Measurements from ENCODE around the gene RFPL1. TPM values are rescaled to one million over a fixed set of nuclear protein-coding genes. Genes with fewer than 3 reads are reported as not detected.
A peak's percentile ranks its signal among the peaks of the same experiment; 100 is the strongest.

RFPL1 gene
- total RNA-seq, 3 donors from 2014 or later: not detected

GRCh38 chr22:29454276-29454675 is 15.9 kb downstream of the RFPL1 start:
- DNase-seq (no peak), ATAC-seq (no peak)
- Mint-ChIP-seq H3K4me1 (ENCODE audit: low read depth) (no peaks in the 10 kb centered on the region), H3K27me3 (ENCODE audit: low read depth) (no peaks in the 10 kb centered on the region), H3K36me3 (ENCODE audit: insufficient read depth) (no peaks in the 10 kb centered on the region), H3K4me3 (no peak overlapping the region), H3K9me3 (no peaks in the 10 kb centered on the region)

- Mint-ChIP-seq H3K36me3 (ENCODE audit: insufficient read depth) (no peaks in the 10 kb centered on the region), H3K4me3 (no peak overlapping the region), H3K4me1 (ENCODE audit: low read depth) (no peaks in the 10 kb centered on the region), H3K27me3 (ENCODE audit: low read depth) (no peaks in the 10 kb centered on the region), H3K9me3 (no peaks in the 10 kb centered on the region)
- ATAC-seq: no peak
- DNase-seq: no peak
Measured at GRCh38 chr22:29456211-29456671, 17.9 kb downstream of the RFPL1 start.

- H3K27me3 Mint-ChIP-seq (ENCODE audit: low read depth): no peaks in the 10 kb centered on the region
- no peaks in the 10 kb centered on the region for H3K9me3 Mint-ChIP-seq
- DNase-seq (no peak), ATAC-seq (peak; percentile 69 to 74)
- H3K36me3 Mint-ChIP-seq (ENCODE audit: insufficient read depth): no peaks in the 10 kb centered on the region
- H3K4me3 Mint-ChIP-seq: no peak overlapping the region
- H3K4me1 Mint-ChIP-seq (ENCODE audit: low read depth): no peaks in the 10 kb centered on the region
Measured at GRCh38 chr22:29457730-29458129, 19.3 kb downstream of the RFPL1 start.

- ATAC-seq (no peak), DNase-seq (no peak)
- H3K4me3 Mint-ChIP-seq: no peak overlapping the region
- no peaks in the 10 kb centered on the region for H3K36me3 Mint-ChIP-seq (ENCODE audit: insufficient read depth)
- no peaks in the 10 kb centered on the region for H3K27me3 Mint-ChIP-seq (ENCODE audit: low read depth)
- no peaks in the 10 kb centered on the region for H3K9me3 Mint-ChIP-seq
- no peaks in the 10 kb centered on the region for H3K4me1 Mint-ChIP-seq (ENCODE audit: low read depth)
Measured at GRCh38 chr22:29458551-29458950, 20.2 kb downstream of the RFPL1 start.

- no peaks in the 10 kb centered on the region for H3K27me3 Mint-ChIP-seq (ENCODE audit: low read depth)
- DNase-seq: no peak
- no peaks in the 10 kb centered on the region for H3K4me1 Mint-ChIP-seq (ENCODE audit: low read depth)
- no peak overlapping the region for H3K4me3 Mint-ChIP-seq
- no peaks in the 10 kb centered on the region for H3K36me3 Mint-ChIP-seq (ENCODE audit: insufficient read depth)
- ATAC-seq: no peak
- H3K9me3 Mint-ChIP-seq: no peaks in the 10 kb centered on the region
Measured at GRCh38 chr22:29459773-29460172, 21.4 kb downstream of the RFPL1 start.

GRCh38 chr22:29461263-29461662 is 22.9 kb downstream of the RFPL1 start:
- Mint-ChIP-seq H3K27me3 (ENCODE audit: low read depth) (no peaks in the 10 kb centered on the region), H3K36me3 (ENCODE audit: insufficient read depth) (no peaks in the 10 kb centered on the region), H3K9me3 (no peaks in the 10 kb centered on the region), H3K4me1 (ENCODE audit: low read depth) (no peaks in the 10 kb centered on the region), H3K4me3 (no peak overlapping the region)
- no peak for DNase-seq
- no peak for ATAC-seq

GRCh38 chr22:29463629-29464028 is 25.2 kb downstream of the RFPL1 start:
- ATAC-seq: no peak
- H3K9me3 Mint-ChIP-seq: no peaks in the 10 kb centered on the region
- no peaks in the 10 kb centered on the region for H3K36me3 Mint-ChIP-seq (ENCODE audit: insufficient read depth)
- H3K4me1 Mint-ChIP-seq (ENCODE audit: low read depth): no peaks in the 10 kb centered on the region
- no peak for DNase-seq
- H3K4me3 Mint-ChIP-seq: no peak overlapping the region
- no peaks in the 10 kb centered on the region for H3K27me3 Mint-ChIP-seq (ENCODE audit: low read depth)

- H3K4me1 Mint-ChIP-seq (ENCODE audit: low read depth): no peaks in the 10 kb centered on the region
- H3K4me3 Mint-ChIP-seq: no peak overlapping the region
- ATAC-seq: no peak
Measured at GRCh38 chr22:29464581-29464980, 26.2 kb downstream of the RFPL1 start.

GRCh38 chr22:29469755-29470154 is 31.4 kb downstream of the RFPL1 start:
- DNase-seq (no peak), ATAC-seq (no peak)
- peaks cover 9% of the 10 kb centered on the region for H3K4me1 Mint-ChIP-seq (ENCODE audit: low read depth)
- H3K36me3 Mint-ChIP-seq (ENCODE audit: insufficient read depth): no peaks in the 10 kb centered on the region
- no peaks in the 10 kb centered on the region for H3K9me3 Mint-ChIP-seq
- H3K27me3 Mint-ChIP-seq (ENCODE audit: low read depth): peaks cover 12% of the 10 kb centered on the region
- peak overlapping the region; percentile 62 for H3K4me3 Mint-ChIP-seq

More at GRCh38 chr22:29464581-29464980, 26.2 kb downstream of the RFPL1 start:
- no peak for DNase-seq
- Mint-ChIP-seq H3K27me3 (ENCODE audit: low read depth) (no peaks in the 10 kb centered on the region), H3K9me3 (no peaks in the 10 kb centered on the region), H3K36me3 (ENCODE audit: insufficient read depth) (no peaks in the 10 kb centered on the region)

- DNase-seq (peak; percentile 61), ATAC-seq (peak; percentile 91 to 92)
- Mint-ChIP-seq H3K9me3 (no peaks in the 10 kb centered on the region), H3K27me3 (ENCODE audit: low read depth) (peaks cover 12% of the 10 kb centered on the region), H3K36me3 (ENCODE audit: insufficient read depth) (no peaks in the 10 kb centered on the region), H3K4me1 (ENCODE audit: low read depth) (peaks cover 9% of the 10 kb centered on the region), H3K4me3 (peak overlapping the region; percentile 62)
Measured at GRCh38 chr22:29470159-29470855, 31.9 kb downstream of the RFPL1 start.

GRCh38 chr22:29473001-29473400 is 34.6 kb downstream of the RFPL1 start:
- Mint-ChIP-seq H3K36me3 (ENCODE audit: insufficient read depth) (no peaks in the 10 kb centered on the region), H3K27me3 (ENCODE audit: low read depth) (peaks cover 29% of the 10 kb centered on the region), H3K4me3 (no peak overlapping the region), H3K4me1 (ENCODE audit: low read depth) (peaks cover 9% of the 10 kb centered on the region), H3K9me3 (no peaks in the 10 kb centered on the region)
- DNase-seq (no peak), ATAC-seq (no peak)

- ATAC-seq: no peak
- H3K9me3 Mint-ChIP-seq: no peaks in the 10 kb centered on the region
- H3K4me1 Mint-ChIP-seq (ENCODE audit: low read depth): peaks cover 5% of the 10 kb centered on the region
- H3K4me3 Mint-ChIP-seq: no peak overlapping the region
- peaks cover 44% of the 10 kb centered on the region for H3K27me3 Mint-ChIP-seq (ENCODE audit: low read depth)
- no peak for DNase-seq
- no peaks in the 10 kb centered on the region for H3K36me3 Mint-ChIP-seq (ENCODE audit: insufficient read depth)
Measured at GRCh38 chr22:29475550-29475949, 37.2 kb downstream of the RFPL1 start.

- H3K4me3 Mint-ChIP-seq: no peak overlapping the region
- H3K4me1 Mint-ChIP-seq (ENCODE audit: low read depth): peaks cover 5% of the 10 kb centered on the region
- DNase-seq (no peak), ATAC-seq (no peak)
- H3K27me3 Mint-ChIP-seq (ENCODE audit: low read depth): peaks cover 43% of the 10 kb centered on the region
- no peaks in the 10 kb centered on the region for H3K9me3 Mint-ChIP-seq
- H3K36me3 Mint-ChIP-seq (ENCODE audit: insufficient read depth): no peaks in the 10 kb centered on the region
Measured at GRCh38 chr22:29476116-29476515, 37.7 kb downstream of the RFPL1 start.

- no peaks in the 10 kb centered on the region for H3K36me3 Mint-ChIP-seq (ENCODE audit: insufficient read depth)
- H3K9me3 Mint-ChIP-seq: no peaks in the 10 kb centered on the region
- peaks cover 9% of the 10 kb centered on the region for H3K4me1 Mint-ChIP-seq (ENCODE audit: low read depth)
- H3K27me3 Mint-ChIP-seq (ENCODE audit: low read depth): peaks cover 52% of the 10 kb centered on the region
- ATAC-seq (no peak), DNase-seq (no peak)
- H3K4me3 Mint-ChIP-seq: no peak overlapping the region
Measured at GRCh38 chr22:29477723-29478318, 39.4 kb downstream of the RFPL1 start.
